Body of pancreas (tissue), 4 donors: ENCODE results near the gene CAPN5. TPM values are rescaled to one million over a fixed set of nuclear protein-coding genes. Genes with fewer than 3 reads are reported as not detected.

Experiments
- ATAC-seq: fragments of 150-250 bp; one replicate; pipeline ENCODE4 v1.9.1; 2016
- DNase-seq, 4 donors: peaks; one replicate each; pipeline ENCODE4 v3.0.0-alpha.2; 2019
- H3K27ac ChIP-seq, 4 donors: fragments of 200-600 bp; sonication (generic); 1 replicate in 3 of 4; 2 replicates in 1 of 4; pipeline versions ENCODE4 v1.5.1 to v1.6.1; 2016 to 2019; ENCODE audit warnings: mild to moderate bottlenecking in 1 of 4, mixed read lengths in 1 of 4, moderate library complexity in 1 of 4
- H3K27me3 ChIP-seq, 2 donors: fragments of 200-600 bp; sonication (generic); one replicate each; pipeline ENCODE4 v1.6.0; 2016; ENCODE audit warnings: mild to moderate bottlenecking in 1 of 2
- H3K36me3 ChIP-seq, 2 donors: fragments of 200-600 bp; sonication (generic); replicated peaks in 1 of 2; 2 replicates each; pipeline ENCODE4 v1.5.1; 2016; ENCODE audit warnings: low read depth in 2 of 2; ENCODE audit not compliant: insufficient read depth in 1 of 2
- H3K4me1 ChIP-seq: fragments of 200-600 bp; sonication (generic); one replicate; pipeline ENCODE4 v1.6.0; 2016
- H3K4me3 ChIP-seq, 2 donors: fragments of 200-600 bp; sonication (generic); 1 replicate in 1 of 2; 2 replicates in 1 of 2; pipeline ENCODE4 v1.5.1; 2016 to 2019
- H3K9me3 ChIP-seq, 3 donors: fragments of 200-600 bp; sonication (generic); 1 replicate in 2 of 3; 2 replicates in 1 of 3; pipeline ENCODE4 v1.5.1; 2016
- POLR2A ChIP-seq, 3 donors: fragments of 450-650 bp; IDR thresholded peaks; one replicate each; pipeline ENCODE4 v1.6.1; 2016; ENCODE audit warnings: antibody characterized with exemption in 3 of 3, mild to moderate bottlenecking in 2 of 3
- WGBS, 2 donors: methylation state at CpG; one replicate each; pipeline ENCODE4 v1.1.5; 2017; 5-methylcytosine and 5-hydroxymethylcytosine counted together
- intact Hi-C: fragments of 100-400 bp; cut with DNase I; formaldehyde crosslinking; loops from one replicate; pipeline ENCODE4 v1.15.1; 2023
- total RNA-seq, 2 donors: library from RNA; depleted of rRNA; stranded (reverse); fragments of >200 nt; gene quantifications; one replicate each; pipeline ENCODE4 v1.1.0, GENCODE V29; 2016
- TF ChIP-seq, protein P1 (sequence below), 7 experiments: fragments of 450-650 bp in 4 of 7; fragments of 200-600 bp in 3 of 7; sonication (generic) in 3 of 7; IDR thresholded peaks; one replicate each; pipeline ENCODE4 v1.5.1; 2016 to 2019; ENCODE audit warnings: antibody characterized with exemption in 7 of 7

Gene CAPN5
- total RNA-seq, 2 donors from 2014 or later, result 7.8 to 13.8 TPM

DNA sequence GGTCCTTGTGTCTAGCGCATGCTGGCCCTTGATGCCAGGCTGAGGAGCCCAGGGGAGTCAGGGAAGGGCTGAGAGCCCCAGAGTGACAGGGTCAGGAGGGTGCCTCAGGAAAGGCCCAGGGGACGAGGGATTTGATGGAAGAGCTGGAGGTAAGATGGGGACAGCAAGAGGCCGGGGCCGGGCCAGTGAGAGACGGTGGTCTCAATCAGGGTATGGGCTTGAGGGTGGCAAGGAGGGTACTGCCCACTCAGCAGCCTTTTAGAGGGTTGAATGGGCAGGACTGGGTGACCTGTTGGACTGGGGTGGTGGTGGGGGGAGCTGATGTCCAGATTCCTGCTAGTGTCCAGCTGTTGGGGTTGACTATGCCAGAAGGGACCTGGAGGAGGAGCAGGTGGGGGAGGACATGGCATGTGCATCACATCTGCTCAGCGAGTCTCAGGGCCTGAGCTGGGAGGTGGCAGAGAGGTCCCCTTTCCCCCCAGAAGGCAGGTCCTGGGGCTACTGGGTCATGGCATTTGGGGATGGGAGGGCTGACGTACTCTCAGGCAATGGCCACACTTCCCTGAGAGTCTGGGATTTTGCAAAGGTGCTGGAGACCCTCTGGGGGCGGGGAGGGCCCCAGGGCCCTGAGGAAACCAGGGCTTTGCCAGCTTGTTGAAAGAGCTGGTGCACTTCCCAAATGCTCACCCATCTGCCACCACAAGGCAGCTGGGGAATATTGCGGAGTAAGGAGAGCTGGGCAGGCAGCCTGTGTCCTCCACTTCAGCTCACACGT is 79.7 kb downstream of the CAPN5 start:
- H3K4me3 ChIP-seq, result no peak overlapping the region
- H3K9me3 ChIP-seq, result no peaks in the 10 kb centered on the region
- H3K27ac ChIP-seq, result no peak overlapping the region
- DNase-seq, result no peak
- intact Hi-C loops, result no loop called here
- no peaks in the 10 kb centered on the region for H3K4me1 ChIP-seq
- no peak for ATAC-seq
- no peaks in the 10 kb centered on the region for H3K27me3 ChIP-seq
- WGBS, 2 donors, result 85 to 89% methylated on average over 9 to 10 of the region's 10 CpGs
- no peak for TF ChIP-seq POLR2A (IDR thresholded peaks at IDR 0.05)
- TF ChIP-seq, protein P1, sequence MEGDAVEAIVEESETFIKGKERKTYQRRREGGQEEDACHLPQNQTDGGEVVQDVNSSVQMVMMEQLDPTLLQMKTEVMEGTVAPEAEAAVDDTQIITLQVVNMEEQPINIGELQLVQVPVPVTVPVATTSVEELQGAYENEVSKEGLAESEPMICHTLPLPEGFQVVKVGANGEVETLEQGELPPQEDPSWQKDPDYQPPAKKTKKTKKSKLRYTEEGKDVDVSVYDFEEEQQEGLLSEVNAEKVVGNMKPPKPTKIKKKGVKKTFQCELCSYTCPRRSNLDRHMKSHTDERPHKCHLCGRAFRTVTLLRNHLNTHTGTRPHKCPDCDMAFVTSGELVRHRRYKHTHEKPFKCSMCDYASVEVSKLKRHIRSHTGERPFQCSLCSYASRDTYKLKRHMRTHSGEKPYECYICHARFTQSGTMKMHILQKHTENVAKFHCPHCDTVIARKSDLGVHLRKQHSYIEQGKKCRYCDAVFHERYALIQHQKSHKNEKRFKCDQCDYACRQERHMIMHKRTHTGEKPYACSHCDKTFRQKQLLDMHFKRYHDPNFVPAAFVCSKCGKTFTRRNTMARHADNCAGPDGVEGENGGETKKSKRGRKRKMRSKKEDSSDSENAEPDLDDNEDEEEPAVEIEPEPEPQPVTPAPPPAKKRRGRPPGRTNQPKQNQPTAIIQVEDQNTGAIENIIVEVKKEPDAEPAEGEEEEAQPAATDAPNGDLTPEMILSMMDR (IDR thresholded peaks at IDR 0.05), result no peak
- H3K36me3 ChIP-seq, result no peaks in the 10 kb centered on the region

DNA sequence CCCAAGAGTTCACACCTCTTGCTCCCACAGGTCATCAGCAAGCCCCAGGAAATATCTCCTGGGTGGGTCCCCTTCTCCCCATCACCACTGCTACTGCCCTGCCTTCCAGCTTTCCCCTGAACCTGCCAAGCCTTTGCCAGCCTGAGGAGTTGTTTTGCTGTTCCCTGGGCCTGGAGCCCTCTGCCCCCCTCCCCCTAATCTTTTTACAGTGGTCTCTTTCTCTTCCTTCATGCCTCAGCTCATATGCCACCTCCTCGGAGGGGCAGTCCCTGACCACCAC is 80.2 kb downstream of the CAPN5 start:
- Histone ChIP-seq H3K4me1 (no peaks in the 10 kb centered on the region), H3K4me3 (no peak overlapping the region), H3K27me3 (no peaks in the 10 kb centered on the region), H3K9me3 (no peaks in the 10 kb centered on the region), H3K27ac (no peak overlapping the region), H3K36me3 (no peaks in the 10 kb centered on the region)
- DNase-seq, result no peak
- ATAC-seq, result no peak
- intact Hi-C loops, result no loop called here
- 63 to 96% methylated on average over 1 of the region's 1 CpG for WGBS, 2 donors
- TF ChIP-seq, protein P1 (IDR thresholded peaks at IDR 0.05), result no peak
- no peak for TF ChIP-seq POLR2A (IDR thresholded peaks at IDR 0.05)

DNA sequence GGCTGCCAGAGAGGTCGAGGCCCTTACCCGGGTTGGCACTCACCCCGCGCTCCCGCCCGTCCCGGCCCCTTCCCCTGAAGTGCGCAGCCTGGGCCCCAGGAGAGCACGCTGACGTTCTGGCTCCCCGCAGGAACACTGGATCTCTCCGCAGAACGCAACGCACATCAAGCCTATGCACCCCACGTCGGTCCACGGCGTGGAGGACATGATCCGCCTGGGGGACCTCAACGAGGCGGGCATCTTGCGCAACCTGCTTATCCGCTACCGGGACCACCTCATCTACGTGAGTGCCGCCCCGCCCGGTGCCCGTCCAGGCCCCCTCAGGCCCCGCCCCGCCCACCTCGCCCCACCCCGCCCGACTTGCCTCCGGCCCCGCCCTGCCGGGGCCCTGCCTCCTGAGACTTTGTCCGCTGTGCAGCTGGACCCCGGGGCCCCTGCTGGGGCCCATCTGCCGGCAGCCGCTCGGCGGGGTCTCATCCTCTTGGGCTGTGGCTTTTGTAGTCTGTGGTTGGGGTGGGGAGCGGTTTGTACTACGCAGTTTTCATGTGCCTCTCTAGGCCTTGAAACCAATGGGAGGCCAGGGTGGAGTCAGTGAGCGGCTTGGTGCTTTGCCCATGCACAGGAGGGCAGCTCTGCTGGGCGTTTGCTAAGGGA is 81.0 kb downstream of the CAPN5 start:
- Histone ChIP-seq H3K27ac (no peak overlapping the region), H3K27me3 (no peaks in the 10 kb centered on the region), H3K9me3 (no peaks in the 10 kb centered on the region), H3K36me3 (no peaks in the 10 kb centered on the region), H3K4me3 (no peak overlapping the region), H3K4me1 (no peaks in the 10 kb centered on the region)
- WGBS, 2 donors, result 21 to 71% methylated on average over 3 to 39 of the region's 47 CpGs
- ATAC-seq (peak; percentile 34), DNase-seq (peak in 3 of 4 donors; percentile 19 to 51 (median 38))
- intact Hi-C loops, result no loop called here
- TF ChIP-seq POLR2A (IDR thresholded peaks at IDR 0.05), result no peak
- TF ChIP-seq, protein P1 (IDR thresholded peaks at IDR 0.05), result no peak

DNA sequence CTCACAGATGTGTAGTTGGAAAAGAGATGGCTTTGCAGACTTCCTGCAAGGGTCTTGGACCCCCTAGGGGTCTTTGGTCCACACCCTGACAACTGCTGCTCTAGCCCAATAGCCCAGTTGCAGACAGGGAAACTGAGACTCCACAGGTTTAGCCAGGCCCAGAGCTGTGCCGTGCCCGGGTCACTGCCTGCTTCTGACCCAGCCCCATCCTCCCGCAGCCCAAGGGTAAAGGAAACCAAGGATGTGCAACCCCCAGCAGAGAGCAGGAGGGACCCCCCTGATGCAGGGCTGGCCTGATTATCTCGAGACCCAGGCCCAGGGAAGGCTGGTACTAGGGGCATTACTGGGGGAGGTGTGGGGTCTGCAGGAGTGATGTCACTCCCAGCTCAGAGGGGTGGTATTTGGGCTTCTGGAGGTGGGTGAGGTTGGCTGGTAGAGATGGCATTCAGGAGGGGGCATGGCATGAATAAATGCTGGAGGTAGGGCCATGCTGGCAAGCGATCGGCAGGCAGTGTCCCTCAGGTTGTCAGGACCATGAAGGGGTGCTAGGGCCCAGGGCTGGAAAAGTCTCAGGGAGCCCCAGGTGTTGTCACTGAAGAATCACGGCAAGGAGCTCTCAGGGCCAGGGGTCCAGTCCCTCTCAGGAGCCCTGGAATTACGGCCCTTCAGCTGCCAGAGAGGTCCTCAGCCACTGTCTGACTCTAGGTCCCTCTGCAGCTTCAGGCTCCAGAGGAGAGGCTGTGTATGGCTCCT is 82.4 kb downstream of the CAPN5 start:
- H3K36me3 ChIP-seq, result no peaks in the 10 kb centered on the region
- ATAC-seq (no peak), DNase-seq (no peak)
- no peaks in the 10 kb centered on the region for H3K4me1 ChIP-seq
- no peaks in the 10 kb centered on the region for H3K27me3 ChIP-seq
- TF ChIP-seq POLR2A (IDR thresholded peaks at IDR 0.05), result no peak
- TF ChIP-seq, protein P1 (IDR thresholded peaks at IDR 0.05), result no peak
- no peak overlapping the region for H3K4me3 ChIP-seq
- no peaks in the 10 kb centered on the region for H3K9me3 ChIP-seq
- WGBS, 2 donors, result 86% methylated on average over 3 to 7 of the region's 8 CpGs
- intact Hi-C loops, result no loop called here
- no peak overlapping the region for H3K27ac ChIP-seq
